IMR-90 (cell line): ENCODE data around the gene EMC8.

Experiments
- CEBPB ChIP-seq: IDR thresholded peaks from 2 replicates; pipeline ENCODE4 v1.6.1; 2012; ENCODE audit warnings: low read depth, low read length, improper control_type of control experiment
- POLR2A ChIP-seq: IDR thresholded peaks from 2 replicates; pipeline ENCODE4 v1.6.1; 2012; ENCODE audit warnings: mild to moderate bottlenecking, low read depth, low read length
- RAD21 ChIP-seq: IDR thresholded peaks from 2 replicates; pipeline ENCODE4 v1.6.1; 2012; ENCODE audit warnings: low read length, improper control_type of control experiment
- TF ChIP-seq, protein P1 (sequence below): conservative IDR thresholded peaks from 2 replicates; pipeline ENCODE4 v1.5.1; 2012; ENCODE audit warnings: mild to moderate bottlenecking, low read depth, low read length, improper control_type of control experiment

- TF ChIP-seq RAD21 (no peak), POLR2A (no peak), CEBPB (no peak)
- TF ChIP-seq, protein P1, sequence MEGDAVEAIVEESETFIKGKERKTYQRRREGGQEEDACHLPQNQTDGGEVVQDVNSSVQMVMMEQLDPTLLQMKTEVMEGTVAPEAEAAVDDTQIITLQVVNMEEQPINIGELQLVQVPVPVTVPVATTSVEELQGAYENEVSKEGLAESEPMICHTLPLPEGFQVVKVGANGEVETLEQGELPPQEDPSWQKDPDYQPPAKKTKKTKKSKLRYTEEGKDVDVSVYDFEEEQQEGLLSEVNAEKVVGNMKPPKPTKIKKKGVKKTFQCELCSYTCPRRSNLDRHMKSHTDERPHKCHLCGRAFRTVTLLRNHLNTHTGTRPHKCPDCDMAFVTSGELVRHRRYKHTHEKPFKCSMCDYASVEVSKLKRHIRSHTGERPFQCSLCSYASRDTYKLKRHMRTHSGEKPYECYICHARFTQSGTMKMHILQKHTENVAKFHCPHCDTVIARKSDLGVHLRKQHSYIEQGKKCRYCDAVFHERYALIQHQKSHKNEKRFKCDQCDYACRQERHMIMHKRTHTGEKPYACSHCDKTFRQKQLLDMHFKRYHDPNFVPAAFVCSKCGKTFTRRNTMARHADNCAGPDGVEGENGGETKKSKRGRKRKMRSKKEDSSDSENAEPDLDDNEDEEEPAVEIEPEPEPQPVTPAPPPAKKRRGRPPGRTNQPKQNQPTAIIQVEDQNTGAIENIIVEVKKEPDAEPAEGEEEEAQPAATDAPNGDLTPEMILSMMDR = no peak
Measured at GRCh38 chr16:85793662-85794298, 5.6 kb downstream of the EMC8 start.
